IPS DF 4.7 (cell line): Measurements from ENCODE around the gene TBK1.

ENCODE experiments used
- DNase-seq: peaks from one replicate; pipeline ENCODE4 v3.0.0-alpha.2; 2013; ENCODE audit warnings: low spot score; ENCODE audit errors: extremely low read depth

TBK1 gene

GRCh38 chr12:64452559-64453329 lies 824 bp downstream of the TBK1 start:
- no peak for DNase-seq

GRCh38 chr12:64455506-64455905 lies 3.6 kb downstream of the TBK1 start:
- no peak for DNase-seq

DNA sequence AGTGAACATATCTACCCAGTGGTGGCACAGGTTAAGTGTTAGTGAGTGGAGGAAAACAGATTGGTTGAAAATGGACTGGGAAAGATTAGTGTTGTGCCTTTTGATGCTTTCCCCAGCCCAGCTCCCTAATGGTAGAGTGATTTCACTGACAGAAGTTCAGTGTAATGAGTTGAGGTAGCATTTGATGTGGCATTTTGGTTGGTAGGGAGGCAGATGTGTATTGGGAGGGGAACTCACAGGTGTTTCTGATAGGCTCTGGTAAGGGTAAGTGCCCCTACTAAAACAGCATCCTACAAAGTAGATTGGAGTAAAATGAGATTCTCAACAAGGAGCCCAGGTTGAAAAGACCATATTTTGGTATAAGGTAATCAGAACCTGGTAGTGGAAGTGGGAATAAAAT lies 4.2 kb downstream of the TBK1 start:
- no peak for DNase-seq

GRCh38 chr12:64457032-64457431 lies 5.1 kb downstream of the TBK1 start:
- no peak for DNase-seq

DNA sequence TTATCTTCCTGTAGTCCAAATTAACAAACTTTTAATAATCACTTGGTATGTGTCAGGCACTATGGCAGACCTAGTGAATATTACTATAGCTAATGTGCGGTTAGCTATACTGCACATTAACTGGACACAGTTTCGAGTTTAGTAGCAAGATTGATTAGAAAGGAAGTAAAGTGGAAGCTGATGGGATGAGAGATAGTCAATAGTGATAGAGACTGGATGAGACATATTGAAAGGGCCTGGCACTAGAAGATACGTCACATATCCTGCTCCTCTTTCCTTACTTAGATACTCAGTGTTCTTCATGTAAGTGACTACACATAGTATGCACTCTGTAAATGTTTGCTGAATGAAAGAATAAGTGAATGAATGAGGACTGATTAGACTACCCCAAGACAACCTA lies 5.5 kb downstream of the TBK1 start:
- no peak for DNase-seq

DNA sequence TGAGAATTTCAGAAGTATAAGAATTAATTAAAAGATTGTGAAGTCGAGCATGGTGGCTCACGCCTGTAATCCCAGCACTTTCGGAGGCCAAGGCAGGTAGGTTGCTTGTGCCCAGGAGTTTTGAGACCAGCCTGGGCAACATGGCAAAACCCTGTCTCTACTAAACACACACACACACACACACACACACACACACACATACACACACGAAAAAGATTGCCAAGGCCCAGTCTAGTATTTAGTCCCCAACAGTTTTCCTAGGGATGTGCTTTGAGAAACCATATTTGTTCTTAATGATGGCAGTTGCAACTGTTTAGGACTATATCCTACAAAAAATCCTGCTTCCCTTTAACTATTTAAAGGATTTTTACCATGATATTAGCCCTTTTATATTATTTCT lies 6.0 kb downstream of the TBK1 start:
- no peak for DNase-seq

- DNase-seq = no peak
These were observed 7.5 kb downstream of the TBK1 start for GRCh38 chr12:64459394-64459891.

DNA sequence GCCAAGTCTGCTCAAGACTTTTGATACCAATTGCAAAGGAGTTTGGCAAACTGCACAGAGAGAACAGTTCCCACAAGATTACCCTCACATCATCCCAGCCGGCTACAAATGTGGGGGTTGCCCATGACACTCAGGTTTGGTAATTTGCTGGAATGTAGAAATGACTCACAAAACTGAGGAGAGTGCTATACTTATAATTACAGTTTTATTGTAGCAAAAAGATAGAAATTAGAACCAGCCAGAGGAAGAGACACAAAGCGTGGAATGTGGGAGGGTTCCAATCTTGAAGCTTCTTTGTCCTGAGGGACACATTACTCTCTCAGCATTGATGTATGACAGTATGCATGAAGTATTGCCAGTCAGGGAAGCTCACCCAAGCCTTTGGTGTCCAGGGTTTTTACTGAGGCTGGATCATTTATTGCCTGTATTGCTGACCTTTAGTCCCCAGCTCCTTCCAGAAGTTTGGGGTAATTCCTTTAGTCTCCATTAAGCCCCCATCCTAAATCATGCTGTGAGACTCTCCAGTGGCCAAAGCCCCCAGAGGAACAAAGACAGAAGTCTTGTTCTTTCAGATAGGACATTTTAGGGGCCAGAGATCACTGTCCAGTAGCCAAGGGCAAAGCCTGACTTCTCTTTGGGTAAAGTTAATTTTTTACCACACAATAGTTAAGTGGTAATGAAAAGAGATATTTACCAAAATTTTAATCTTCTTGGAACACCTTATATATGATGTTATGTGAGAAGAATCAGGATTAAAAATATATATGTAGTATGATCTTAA lies 9.9 kb downstream of the TBK1 start:
- no peak for DNase-seq

DNA sequence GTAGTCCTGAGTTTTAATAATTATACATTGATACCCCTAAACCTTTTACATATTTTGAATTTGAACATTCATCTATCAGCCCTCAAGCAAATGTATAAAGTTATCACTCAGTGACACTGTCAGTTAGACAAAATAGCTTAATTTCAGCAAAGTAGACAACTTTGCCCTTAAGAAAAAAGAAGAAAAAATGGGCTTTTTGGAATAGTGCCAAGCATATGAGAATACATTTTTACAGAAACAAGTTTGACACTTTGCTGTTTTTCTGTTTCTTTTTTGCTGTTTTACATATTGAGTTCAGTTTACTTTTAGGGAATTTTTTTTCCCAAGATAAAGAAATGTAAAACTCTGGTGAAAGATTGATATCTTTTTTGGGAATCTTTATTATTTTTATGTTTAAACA lies 14.3 kb downstream of the TBK1 start:
- no peak for DNase-seq

DNA sequence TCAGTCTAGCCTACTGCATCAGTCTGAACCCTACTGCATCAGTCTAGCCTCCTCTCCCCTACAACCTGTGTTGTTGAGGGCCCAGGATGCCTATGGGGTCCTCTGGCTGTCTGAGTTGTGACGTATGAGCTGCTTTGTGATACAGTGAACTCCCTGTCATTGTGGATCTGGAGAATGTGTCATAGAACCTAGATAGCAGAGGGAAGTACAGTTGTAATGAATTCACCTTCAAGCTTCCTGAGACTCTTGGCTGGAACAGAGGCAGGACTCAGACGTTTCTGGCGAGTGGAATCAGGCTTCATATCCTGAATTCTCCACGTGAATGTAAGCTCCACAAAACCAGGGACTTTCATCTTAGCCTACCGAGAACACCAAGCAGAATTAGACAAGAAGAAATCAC lies 17.0 kb downstream of the TBK1 start:
- DNase-seq = no peak

- DNase-seq = no peak
These were observed 17.7 kb downstream of the TBK1 start for GRCh38 chr12:64469455-64470142.

DNA sequence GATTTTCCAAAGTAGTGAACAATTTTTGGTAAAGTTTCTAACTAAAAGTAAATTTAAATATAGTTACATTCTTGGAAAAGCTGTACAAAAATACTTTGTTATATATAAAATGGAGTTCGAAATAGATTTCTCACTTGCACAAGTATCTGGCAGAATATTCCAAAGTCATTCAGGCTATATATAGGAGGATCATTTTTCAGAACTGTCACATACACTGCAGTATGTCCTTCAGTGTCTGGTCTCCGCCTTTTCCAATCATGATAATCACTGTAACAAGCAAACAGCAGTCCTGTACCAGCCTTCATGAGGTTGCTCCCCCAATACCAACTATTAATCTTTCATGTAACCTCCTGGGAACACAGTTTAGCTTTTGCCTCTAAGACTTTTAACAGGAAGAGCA lies 18.6 kb downstream of the TBK1 start:
- no peak for DNase-seq

- DNase-seq = no peak
These were observed 21.3 kb downstream of the TBK1 start for GRCh38 chr12:64473176-64473575.

DNA sequence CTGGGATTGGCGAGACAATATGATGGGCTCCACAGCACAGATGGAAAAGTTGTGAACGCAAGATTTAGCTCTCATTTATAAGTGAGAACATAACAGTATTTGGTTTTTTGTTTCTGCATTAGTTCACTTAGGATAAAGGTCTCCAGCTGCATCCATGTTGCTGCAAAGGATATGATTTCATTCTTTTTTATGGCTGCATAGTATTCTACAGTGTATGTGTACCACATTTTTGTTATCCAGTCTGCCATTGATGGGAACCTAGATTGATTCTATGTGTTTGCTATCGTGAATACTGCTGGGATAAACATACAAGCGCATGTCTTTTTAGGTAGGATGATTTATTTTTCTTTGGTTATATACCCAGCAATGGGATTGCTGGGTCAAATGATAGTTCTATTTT lies 23.6 kb downstream of the TBK1 start:
- no peak for DNase-seq

- DNase-seq = no peak
These were observed 24.9 kb downstream of the TBK1 start for GRCh38 chr12:64476844-64477243.

DNA sequence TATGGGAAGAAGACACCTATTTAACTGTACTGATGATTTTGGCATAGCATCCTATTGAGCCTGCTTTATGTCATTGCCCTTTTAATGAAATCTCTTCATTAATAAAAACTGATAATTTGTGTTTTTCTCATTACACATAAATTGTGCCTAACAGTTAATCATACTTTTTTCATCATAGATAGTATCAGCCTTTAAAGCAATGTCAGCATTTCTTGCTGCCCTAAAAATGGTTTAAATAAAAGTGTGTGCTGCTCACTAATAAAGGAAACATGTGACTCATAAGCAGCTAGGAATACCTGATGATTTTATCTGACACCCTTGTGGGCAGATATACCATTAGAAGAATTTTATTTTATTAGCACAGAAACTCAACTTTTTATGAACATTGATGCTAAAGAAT lies 26.7 kb downstream of the TBK1 start:
- DNase-seq = no peak

GRCh38 chr12:64480148-64480547 lies 28.2 kb downstream of the TBK1 start:
- no peak for DNase-seq

GRCh38 chr12:64486657-64487056 lies 34.7 kb downstream of the TBK1 start:
- no peak for DNase-seq

GRCh38 chr12:64491718-64492117 lies 39.8 kb downstream of the TBK1 start:
- DNase-seq = no peak

DNA sequence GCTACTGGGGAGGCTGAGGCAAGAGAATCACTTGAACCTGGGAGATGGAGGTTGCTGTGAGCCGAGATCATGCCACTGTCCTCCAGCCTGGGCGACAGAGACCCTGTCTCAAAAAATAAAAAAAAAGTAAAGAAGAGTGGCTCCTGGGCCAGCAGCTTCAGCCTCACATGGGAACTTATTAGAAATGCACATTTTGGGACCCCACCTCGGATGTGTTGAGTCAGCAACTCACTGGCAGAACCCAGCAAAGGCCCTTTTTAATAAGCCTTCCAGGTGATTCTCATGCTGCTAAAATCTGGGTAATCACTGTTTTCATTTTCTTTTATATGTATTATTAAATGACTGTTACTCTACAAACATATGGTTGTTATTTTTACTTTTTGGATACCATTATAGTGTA lies 41.6 kb downstream of the TBK1 start:
- DNase-seq = no peak

GRCh38 chr12:64494998-64495729 lies 43.2 kb downstream of the TBK1 start:
- no peak for DNase-seq
